ENCODE measurements around the gene COMMD7.
A peak's percentile ranks its signal among the peaks of the same experiment; 100 is the strongest.

COMMD7 gene

GRCh38 chr20:32675223-32675975 is 67.9 kb downstream of the COMMD7 start:
- TF ChIP-seq, protein P1, sequence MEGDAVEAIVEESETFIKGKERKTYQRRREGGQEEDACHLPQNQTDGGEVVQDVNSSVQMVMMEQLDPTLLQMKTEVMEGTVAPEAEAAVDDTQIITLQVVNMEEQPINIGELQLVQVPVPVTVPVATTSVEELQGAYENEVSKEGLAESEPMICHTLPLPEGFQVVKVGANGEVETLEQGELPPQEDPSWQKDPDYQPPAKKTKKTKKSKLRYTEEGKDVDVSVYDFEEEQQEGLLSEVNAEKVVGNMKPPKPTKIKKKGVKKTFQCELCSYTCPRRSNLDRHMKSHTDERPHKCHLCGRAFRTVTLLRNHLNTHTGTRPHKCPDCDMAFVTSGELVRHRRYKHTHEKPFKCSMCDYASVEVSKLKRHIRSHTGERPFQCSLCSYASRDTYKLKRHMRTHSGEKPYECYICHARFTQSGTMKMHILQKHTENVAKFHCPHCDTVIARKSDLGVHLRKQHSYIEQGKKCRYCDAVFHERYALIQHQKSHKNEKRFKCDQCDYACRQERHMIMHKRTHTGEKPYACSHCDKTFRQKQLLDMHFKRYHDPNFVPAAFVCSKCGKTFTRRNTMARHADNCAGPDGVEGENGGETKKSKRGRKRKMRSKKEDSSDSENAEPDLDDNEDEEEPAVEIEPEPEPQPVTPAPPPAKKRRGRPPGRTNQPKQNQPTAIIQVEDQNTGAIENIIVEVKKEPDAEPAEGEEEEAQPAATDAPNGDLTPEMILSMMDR (IDR thresholded peaks at IDR 0.05; ENCODE audit: insufficient read depth, low read length, poor library complexity, severe bottlenecking), result no peak
- Histone ChIP-seq H3K36me3 (ENCODE audit: control insufficient read depth, insufficient read depth, low read length) (no peaks in the 10 kb centered on the region), H3K27me3 (replicated peaks; ENCODE audit: control insufficient read depth, insufficient read depth, low read length) (no peaks in the 10 kb centered on the region), H3K4me3 (replicated peaks; ENCODE audit: low read depth, low read length) (no peak overlapping the region)
- no peak for DNase-seq (ENCODE audit: extremely low read depth, insufficient read length)

GRCh38 chr20:32674362-32674789 is 68.9 kb downstream of the COMMD7 start:
- Histone ChIP-seq H3K36me3 (ENCODE audit: control insufficient read depth, insufficient read depth, low read length) (no peaks in the 10 kb centered on the region), H3K27me3 (replicated peaks; ENCODE audit: control insufficient read depth, insufficient read depth, low read length) (no peaks in the 10 kb centered on the region), H3K4me3 (replicated peaks; ENCODE audit: low read depth, low read length) (no peak overlapping the region)
- DNase-seq (ENCODE audit: extremely low read depth, insufficient read length), result no peak
- TF ChIP-seq, protein P1 (IDR thresholded peaks at IDR 0.05; ENCODE audit: insufficient read depth, low read length, poor library complexity, severe bottlenecking), result peak; percentile 88

DNA sequence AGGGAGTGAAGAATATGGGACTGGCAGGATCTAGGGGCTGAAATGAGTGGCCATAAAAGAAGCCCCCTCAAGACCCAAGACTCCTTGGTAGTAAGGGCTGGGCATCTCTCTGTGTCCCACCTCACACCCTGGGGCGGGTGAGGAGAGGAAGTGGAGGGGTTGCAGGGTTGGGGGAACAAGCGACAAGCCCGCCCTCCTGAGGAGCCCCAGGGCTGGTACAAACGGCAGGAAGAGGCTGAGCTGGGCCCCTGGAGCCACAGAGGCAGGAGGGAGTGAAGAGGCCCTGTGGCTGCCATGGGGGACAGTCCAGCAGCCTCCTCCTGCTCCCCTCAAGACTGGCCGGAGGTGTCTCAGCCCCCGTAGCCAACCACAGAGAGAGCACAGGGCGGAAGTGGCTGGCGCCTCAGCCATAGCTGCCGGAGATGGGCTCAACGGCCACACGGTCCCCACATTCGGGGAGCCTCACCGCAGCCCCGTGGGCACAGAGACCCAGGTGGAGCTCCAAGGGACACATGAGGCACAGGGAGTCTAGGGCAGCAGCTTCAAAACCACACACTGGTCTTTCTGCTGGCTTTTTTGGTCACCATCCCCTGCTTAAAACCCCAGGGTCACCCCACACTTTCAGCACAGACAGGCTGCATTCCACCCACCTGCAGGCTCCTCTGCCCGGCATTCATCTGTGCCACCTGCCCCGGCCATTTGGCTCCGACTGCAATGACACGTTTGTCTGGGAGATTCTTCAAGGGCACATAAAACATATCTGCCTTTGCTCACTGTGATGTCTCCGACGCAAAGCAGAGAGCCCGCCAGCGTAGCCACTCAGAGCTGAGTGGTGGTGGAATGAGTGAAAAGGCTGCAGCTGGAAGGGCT is 70.0 kb downstream of the COMMD7 start:
- no peaks in the 10 kb centered on the region for H3K36me3 ChIP-seq (ENCODE audit: control insufficient read depth, insufficient read depth, low read length)
- TF ChIP-seq, protein P1 (IDR thresholded peaks at IDR 0.05; ENCODE audit: insufficient read depth, low read length, poor library complexity, severe bottlenecking), result no peak
- no peak overlapping the region for H3K4me3 ChIP-seq (replicated peaks; ENCODE audit: low read depth, low read length)
- peak; percentile 81 for DNase-seq (ENCODE audit: extremely low read depth, insufficient read length)
- H3K27me3 ChIP-seq (replicated peaks; ENCODE audit: control insufficient read depth, insufficient read depth, low read length), result no peaks in the 10 kb centered on the region

DNA sequence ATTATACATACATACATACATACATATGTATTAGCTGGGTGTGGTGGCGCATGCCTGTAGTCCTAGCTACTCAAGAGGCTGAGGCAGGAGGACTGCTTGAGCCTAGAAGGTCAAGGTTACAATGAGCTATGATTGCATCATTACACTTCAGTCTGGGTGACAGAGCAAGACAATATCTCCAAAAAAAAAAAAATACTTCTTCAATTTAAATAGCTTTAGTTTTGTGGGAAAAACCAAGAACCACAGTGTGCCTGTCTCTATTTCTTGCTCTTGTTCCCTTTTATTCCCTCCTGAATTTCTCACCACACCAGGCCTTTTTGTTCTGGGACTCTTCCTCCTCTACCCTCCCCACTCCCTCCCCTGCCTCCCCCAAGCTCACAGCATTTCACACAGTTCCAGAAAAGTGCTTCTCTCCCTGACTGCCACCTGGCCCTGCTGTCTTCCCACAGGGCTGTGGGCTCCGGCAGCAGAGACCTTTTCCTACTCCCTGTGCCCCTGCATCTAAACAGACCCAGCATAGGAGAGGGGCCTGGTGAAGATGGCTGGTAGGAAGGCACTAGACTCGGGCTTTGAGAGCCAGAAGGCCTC is 70.8 kb downstream of the COMMD7 start:
- TF ChIP-seq, protein P1 (IDR thresholded peaks at IDR 0.05; ENCODE audit: insufficient read depth, low read length, poor library complexity, severe bottlenecking), result no peak
- H3K36me3 ChIP-seq (ENCODE audit: control insufficient read depth, insufficient read depth, low read length), result no peaks in the 10 kb centered on the region
- H3K4me3 ChIP-seq (replicated peaks; ENCODE audit: low read depth, low read length), result no peak overlapping the region
- DNase-seq (ENCODE audit: extremely low read depth, insufficient read length), result no peak
- H3K27me3 ChIP-seq (replicated peaks; ENCODE audit: control insufficient read depth, insufficient read depth, low read length), result no peaks in the 10 kb centered on the region

DNA sequence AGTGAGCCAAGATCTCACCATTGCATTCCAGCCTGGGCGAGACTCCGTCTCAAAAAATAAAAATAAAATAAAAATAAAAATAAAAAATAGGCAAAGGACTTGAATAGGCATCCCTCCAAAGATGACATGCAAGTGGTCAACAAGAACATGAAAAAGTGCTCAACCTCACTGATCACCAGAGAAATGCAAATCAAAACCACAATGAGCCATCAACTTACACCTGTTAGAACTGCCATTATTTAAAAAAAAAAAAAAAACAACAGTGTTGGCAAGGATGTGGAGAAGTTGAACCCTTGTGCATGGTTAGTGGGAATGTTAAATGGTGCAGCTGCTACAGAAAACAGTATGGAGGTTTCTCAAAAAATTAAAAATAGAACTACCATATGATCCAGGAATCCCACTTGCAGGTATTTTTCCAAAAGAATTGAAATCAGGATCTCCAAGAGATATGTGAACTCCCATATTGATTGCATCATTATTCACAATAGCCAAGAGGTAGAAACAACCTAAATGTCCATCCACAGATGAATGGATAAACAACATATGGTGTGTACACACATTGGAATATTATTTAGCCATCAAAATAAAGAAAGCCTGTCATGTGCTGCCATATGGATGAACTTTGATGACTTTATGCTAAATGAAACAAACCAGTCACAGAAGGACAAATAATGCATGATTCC is 72.4 kb downstream of the COMMD7 start:
- H3K4me3 ChIP-seq (replicated peaks; ENCODE audit: low read depth, low read length), result no peak overlapping the region

More for the DNA sequence above, 72.4 kb downstream of the COMMD7 start:
- Histone ChIP-seq H3K36me3 (ENCODE audit: control insufficient read depth, insufficient read depth, low read length) (no peaks in the 10 kb centered on the region), H3K27me3 (replicated peaks; ENCODE audit: control insufficient read depth, insufficient read depth, low read length) (no peaks in the 10 kb centered on the region)
- TF ChIP-seq, protein P1 (IDR thresholded peaks at IDR 0.05; ENCODE audit: insufficient read depth, low read length, poor library complexity, severe bottlenecking), result no peak
- no peak for DNase-seq (ENCODE audit: extremely low read depth, insufficient read length)

All from GM06990 (cell line).